HG03571 (cell line): ENCODE measurements around the gene PRKAG3.
"Not testable (repeated sequence)": the region's sequence is repeated elsewhere in the genome, so short reads cannot be mapped to it uniquely, and the experiment has no call there.

ENCODE experiments used
- ATAC-seq: cut with Tn5 transposase; IDR thresholded peaks from one replicate; pipeline ENCODE4 v1.9.1; 2021; ENCODE audit not compliant: unreplicated experiment

PRKAG3 gene

GRCh38 chr2:218783688-218784087, 47.9 kb downstream of the PRKAG3 start:
- ATAC-seq: no peak

DNA sequence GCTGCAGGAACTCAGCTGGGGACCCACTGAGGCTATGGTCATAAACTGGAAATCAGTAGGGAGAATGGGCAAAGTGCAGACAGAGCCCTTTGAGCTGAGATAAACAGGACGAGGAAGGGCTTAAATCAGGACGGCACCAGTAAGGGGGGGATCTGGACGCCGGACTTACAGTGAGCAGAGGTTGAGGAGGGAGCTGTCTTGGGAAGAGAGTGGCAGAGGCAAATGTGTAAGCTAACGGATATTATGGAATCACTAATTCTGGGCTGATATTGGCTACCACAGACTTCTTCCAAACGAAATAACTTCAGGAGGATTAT, 49.1 kb downstream of the PRKAG3 start:
- ATAC-seq: no peak

DNA sequence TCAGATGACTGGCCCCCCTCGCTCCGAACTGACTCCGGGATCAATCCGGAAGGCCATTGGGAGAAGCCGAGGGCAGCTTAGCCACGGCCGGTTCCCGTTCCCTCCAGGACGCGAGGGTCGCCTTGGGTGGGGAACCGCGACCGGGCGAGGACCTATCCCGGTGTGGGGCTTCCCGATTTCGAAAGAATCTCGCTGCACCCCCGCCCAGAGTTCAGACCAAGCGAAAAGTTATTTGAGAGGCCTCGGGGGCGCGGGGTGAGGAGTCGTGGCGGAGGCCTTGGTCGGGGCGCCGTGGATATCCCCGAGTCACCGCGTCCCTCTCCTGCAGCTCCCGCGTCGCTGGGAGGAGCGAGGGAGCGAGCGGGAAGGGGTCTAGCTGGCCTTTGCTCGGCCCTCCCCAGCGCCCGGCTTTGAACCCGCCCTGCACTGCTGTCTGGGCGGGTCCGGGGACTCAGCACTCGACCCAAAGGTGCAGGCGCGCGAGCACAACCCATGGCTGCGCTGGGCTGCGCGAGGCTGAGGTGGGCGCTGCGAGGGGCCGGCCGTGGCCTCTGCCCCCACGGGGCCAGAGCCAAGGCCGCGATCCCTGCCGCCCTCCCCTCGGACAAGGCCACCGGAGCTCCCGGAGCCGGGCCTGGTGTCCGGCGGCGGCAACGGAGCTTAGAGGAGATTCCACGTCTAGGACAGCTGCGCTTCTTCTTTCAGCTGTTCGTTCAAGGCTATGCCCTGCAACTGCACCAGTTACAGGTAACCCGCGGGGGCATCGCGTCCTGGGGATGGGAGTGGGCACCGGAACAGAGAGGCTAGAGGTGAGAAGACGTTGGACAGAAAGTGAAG, 49.7 kb downstream of the PRKAG3 start, which contains the start of gene CYP27A1:
Gene CYP27A1 (plus strand): TSS at position 457 of the 837 bp plus-strand sequence. CDS start 36 bp downstream, at position 493.
- no peak for ATAC-seq

GRCh38 chr2:218780851-218781690, 50.5 kb downstream of the PRKAG3 start:
- no peak for ATAC-seq

DNA sequence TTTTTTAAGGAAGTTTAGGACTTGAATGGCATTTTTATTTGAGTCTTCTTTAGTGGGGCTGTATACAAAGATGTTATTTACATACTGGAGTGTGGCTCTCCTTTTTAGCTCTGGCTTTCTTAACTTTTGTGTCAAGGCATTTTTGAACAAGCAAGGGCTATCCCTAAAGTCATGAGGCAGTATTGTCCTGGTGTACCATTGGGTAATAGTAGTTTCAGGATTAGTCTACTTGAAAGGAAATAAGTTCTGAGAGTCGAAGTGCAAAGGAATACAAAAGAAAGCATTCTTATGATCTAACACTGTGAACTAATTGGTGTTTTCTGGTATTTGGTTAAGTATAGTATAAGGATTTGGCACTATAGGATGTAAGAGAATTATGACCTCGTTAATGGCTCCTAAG, 51.6 kb downstream of the PRKAG3 start:
- ATAC-seq: no peak

DNA sequence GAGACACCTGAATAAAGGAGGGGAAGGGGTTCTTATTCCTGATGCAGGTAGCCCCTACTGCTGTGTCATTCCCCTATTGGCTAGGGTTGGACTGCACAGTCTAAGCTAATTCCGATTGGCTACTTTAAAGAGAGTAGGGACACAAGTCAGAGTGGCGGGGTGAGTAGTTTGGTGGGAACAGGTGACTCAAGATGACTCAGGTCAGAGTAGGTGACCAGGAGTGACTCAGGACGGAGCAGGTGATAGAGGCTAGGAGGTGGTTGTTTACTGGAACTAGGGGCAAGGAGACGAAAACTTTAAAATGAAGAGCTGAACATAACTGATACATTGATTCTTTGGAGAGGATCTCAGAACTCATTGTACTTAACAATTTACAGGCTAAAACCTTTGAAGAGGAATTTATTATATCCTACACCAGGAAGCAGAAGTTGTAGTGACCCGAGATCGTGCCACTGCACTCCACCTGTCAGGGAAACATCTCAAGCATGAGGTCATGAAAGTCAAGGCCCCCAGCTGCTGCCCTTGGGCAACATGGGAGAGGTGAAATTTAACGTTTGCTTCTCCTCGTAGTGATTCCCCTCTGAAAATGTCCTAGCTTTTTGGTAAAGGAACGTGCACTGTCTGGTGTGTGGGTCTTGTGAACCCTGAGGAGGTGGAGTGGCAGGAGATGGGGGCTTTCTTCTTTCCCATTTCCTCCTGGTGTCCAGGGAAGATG, 54.2 kb downstream of the PRKAG3 start:
- ATAC-seq: no peak

DNA sequence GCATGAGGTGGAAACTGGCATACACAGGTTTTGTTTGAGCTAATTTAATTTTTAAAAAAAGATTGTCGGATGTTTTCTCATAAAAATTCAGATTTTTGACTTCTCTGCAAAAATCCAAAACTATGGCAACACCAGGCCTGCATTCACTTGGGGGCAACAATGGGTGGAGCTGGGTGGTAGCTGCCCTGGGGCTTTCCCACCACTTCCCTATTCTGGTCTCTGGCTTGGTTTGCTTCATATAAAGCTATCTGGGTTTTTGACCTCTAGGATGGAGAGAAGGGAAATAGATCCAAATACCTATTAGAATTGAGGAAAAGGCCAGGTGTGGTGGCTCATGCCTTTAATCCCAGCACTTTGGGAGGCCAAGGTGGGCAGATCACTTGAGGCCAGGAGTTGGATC, 55.1 kb downstream of the PRKAG3 start:
- ATAC-seq: no peak

DNA sequence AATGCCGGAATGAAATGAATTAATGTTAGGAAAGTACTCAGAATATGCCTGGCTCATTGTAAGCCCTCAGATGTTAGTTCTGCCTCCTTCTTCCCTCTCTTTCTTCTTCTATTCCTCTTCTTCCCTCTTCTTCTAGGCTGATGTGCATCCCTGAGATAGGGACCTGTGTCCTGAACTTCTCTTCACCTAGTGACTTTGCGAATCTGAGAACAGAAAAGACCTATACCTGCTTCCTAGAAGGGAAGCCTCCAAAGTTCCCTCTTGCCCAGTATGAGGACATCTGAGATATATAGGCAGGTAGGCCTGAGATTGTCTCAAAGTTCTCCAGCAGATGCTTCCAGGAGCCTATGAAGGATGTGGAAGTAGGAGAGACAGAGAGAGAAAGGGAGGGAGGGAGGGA, 57.7 kb downstream of the PRKAG3 start:
- no peak for ATAC-seq

GRCh38 chr2:218772759-218773158, 58.8 kb downstream of the PRKAG3 start:
- ATAC-seq: not testable (repeated sequence)
